Activated CD8-positive, alpha-beta T cell treated with anti-CD3 and anti-CD28 coated beads for 36 hours (primary cell): Measurements from ENCODE around the gene MITF. TPM values are rescaled to one million over a fixed set of nuclear protein-coding genes. Genes with fewer than 3 reads are reported as not detected.

Experiments used
- ATAC-seq: fragments of 200-7000 bp; cut with Tn5 transposase; one replicate; pipeline ENCODE4 v1.10.0; 2021; ENCODE audit warnings: mild to moderate bottlenecking, moderate library complexity
- CTCF ChIA-PET: fragments of 350-600 bp; sonication (Branson Sonifier 250); formaldehyde crosslinking; loops from one replicate; lab custom pipeline; 2021; ENCODE audit warnings: antibody characterized with exemption; lab: Charles Lee
- POLR2A ChIA-PET: fragments of 350-600 bp; sonication (Branson Sonifier 250); formaldehyde crosslinking; loops from one replicate; lab custom pipeline; 2021; ENCODE audit warnings: antibody characterized with exemption; lab: Charles Lee
- DNase-seq: peaks from one replicate; pipeline ENCODE4 v3.0.0-alpha.2; 2020
- H3K27ac Mint-ChIP-seq: one replicate; pipeline ENCODE4 v1.8.0; 2021; ENCODE audit warnings: mild to moderate bottlenecking, mixed read lengths
- H3K27me3 Mint-ChIP-seq: one replicate; pipeline ENCODE4 v1.8.0; 2021; ENCODE audit warnings: mixed read lengths
- H3K36me3 Mint-ChIP-seq: one replicate; pipeline ENCODE4 v1.8.0; 2021; ENCODE audit warnings: low read depth, mixed read lengths
- H3K4me1 Mint-ChIP-seq: one replicate; pipeline ENCODE4 v1.8.0; 2021; ENCODE audit warnings: low read depth, mixed read lengths
- H3K4me3 Mint-ChIP-seq: one replicate; pipeline ENCODE4 v1.8.0; 2021; ENCODE audit warnings: mild to moderate bottlenecking, moderate library complexity, mixed read lengths
- H3K9me3 Mint-ChIP-seq: one replicate; pipeline ENCODE4 v1.8.0; 2021; ENCODE audit warnings: mixed read lengths
- intact Hi-C: fragments of 100-400 bp; cut with micrococcal nuclease; formaldehyde crosslinking; loops from one replicate; pipeline ENCODE4 v1.10.0; 2022
- total RNA-seq, 2 experiments: library from RNA; stranded (reverse); gene quantifications; one replicate each; pipeline ENCODE4 v1.2.3, GENCODE V29; 2021
- TF ChIP-seq, protein P1 (sequence below): fragments of 200-600 bp; IDR thresholded peaks from one replicate; pipeline ENCODE4 v1.8.0; 2022; ENCODE audit warnings: antibody characterized with exemption, mild to moderate bottlenecking

Gene MITF
- total RNA-seq, 2 experiments from 2014 or later, result not detected

- TF ChIP-seq, protein P1, sequence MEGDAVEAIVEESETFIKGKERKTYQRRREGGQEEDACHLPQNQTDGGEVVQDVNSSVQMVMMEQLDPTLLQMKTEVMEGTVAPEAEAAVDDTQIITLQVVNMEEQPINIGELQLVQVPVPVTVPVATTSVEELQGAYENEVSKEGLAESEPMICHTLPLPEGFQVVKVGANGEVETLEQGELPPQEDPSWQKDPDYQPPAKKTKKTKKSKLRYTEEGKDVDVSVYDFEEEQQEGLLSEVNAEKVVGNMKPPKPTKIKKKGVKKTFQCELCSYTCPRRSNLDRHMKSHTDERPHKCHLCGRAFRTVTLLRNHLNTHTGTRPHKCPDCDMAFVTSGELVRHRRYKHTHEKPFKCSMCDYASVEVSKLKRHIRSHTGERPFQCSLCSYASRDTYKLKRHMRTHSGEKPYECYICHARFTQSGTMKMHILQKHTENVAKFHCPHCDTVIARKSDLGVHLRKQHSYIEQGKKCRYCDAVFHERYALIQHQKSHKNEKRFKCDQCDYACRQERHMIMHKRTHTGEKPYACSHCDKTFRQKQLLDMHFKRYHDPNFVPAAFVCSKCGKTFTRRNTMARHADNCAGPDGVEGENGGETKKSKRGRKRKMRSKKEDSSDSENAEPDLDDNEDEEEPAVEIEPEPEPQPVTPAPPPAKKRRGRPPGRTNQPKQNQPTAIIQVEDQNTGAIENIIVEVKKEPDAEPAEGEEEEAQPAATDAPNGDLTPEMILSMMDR, result no peak
- H3K27me3 Mint-ChIP-seq, result no peaks in the 10 kb centered on the region
- H3K4me1 Mint-ChIP-seq, result no peaks in the 10 kb centered on the region
- DNase-seq (no peak), ATAC-seq (no peak)
- no peaks in the 10 kb centered on the region for H3K36me3 Mint-ChIP-seq
- no peaks in the 10 kb centered on the region for H3K9me3 Mint-ChIP-seq
- H3K27ac Mint-ChIP-seq, result no peak overlapping the region
- ChIA-PET CTCF (no interaction called here), POLR2A (no interaction called here)
- intact Hi-C loops, result no loop called here
- H3K4me3 Mint-ChIP-seq, result no peak overlapping the region
Observed at GRCh38 chr3:69755795-69756194, 16.5 kb downstream of the MITF start.

- ChIA-PET POLR2A (interaction anchor here (0.6 kb wide), 1 partner anchor 401 kb away, joined by 3 read pairs; no protein-coding TSS in a partner anchor), CTCF (no interaction called here)
- no peak overlapping the region for H3K4me3 Mint-ChIP-seq
- no peaks in the 10 kb centered on the region for H3K4me1 Mint-ChIP-seq
- intact Hi-C loops, result no loop called here
- ATAC-seq, result no peak
- H3K36me3 Mint-ChIP-seq, result no peaks in the 10 kb centered on the region
- TF ChIP-seq, protein P1, result no peak
- H3K27me3 Mint-ChIP-seq, result peaks cover 2% of the 10 kb centered on the region
- H3K27ac Mint-ChIP-seq, result no peak overlapping the region
- no peaks in the 10 kb centered on the region for H3K9me3 Mint-ChIP-seq
- no peak for DNase-seq
Observed at GRCh38 chr3:69761896-69762767, 22.9 kb downstream of the MITF start.

DNA sequence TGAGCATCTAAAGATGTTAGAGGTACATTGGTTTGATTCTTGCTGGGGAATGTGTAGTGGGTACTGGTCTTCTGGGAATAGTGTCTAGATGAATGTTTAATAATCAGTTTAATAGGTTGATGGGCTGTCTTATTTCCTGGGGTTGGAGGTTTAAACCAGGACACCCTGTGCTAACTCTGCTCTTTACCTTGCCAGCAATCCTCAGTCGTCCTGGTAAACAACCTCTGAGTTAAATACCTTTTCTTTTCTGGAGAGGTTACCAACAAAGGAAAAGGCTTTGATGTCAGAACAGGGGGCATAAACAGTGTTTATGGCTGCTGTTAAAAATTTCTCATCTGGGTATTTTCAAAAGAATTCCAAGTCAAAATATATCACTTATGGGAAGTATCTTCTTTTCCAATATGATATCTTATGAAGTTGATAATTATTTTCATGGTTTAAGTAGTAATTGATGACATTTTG lies 23.5 kb downstream of the MITF start:
- TF ChIP-seq, protein P1, result no peak
- intact Hi-C loops, result no loop called here
- Mint-ChIP-seq H3K9me3 (no peaks in the 10 kb centered on the region), H3K36me3 (no peaks in the 10 kb centered on the region), H3K27ac (no peak overlapping the region), H3K27me3 (peaks cover 2% of the 10 kb centered on the region), H3K4me1 (no peaks in the 10 kb centered on the region), H3K4me3 (no peak overlapping the region)
- DNase-seq (no peak), ATAC-seq (no peak)
- ChIA-PET CTCF (no interaction called here), POLR2A (interaction anchor here (0.6 kb wide), 1 partner anchor 402 kb away, joined by 3 read pairs; no protein-coding TSS in a partner anchor)

GRCh38 chr3:69763458-69763857 lies 24.2 kb downstream of the MITF start:
- Mint-ChIP-seq H3K4me3 (no peak overlapping the region), H3K4me1 (no peaks in the 10 kb centered on the region), H3K36me3 (no peaks in the 10 kb centered on the region), H3K27ac (no peak overlapping the region), H3K27me3 (peaks cover 2% of the 10 kb centered on the region), H3K9me3 (no peaks in the 10 kb centered on the region)
- ChIA-PET POLR2A (no interaction called here), CTCF (no interaction called here)
- TF ChIP-seq, protein P1, result no peak
- DNase-seq (no peak), ATAC-seq (no peak)
- intact Hi-C loops, result no loop called here

DNA sequence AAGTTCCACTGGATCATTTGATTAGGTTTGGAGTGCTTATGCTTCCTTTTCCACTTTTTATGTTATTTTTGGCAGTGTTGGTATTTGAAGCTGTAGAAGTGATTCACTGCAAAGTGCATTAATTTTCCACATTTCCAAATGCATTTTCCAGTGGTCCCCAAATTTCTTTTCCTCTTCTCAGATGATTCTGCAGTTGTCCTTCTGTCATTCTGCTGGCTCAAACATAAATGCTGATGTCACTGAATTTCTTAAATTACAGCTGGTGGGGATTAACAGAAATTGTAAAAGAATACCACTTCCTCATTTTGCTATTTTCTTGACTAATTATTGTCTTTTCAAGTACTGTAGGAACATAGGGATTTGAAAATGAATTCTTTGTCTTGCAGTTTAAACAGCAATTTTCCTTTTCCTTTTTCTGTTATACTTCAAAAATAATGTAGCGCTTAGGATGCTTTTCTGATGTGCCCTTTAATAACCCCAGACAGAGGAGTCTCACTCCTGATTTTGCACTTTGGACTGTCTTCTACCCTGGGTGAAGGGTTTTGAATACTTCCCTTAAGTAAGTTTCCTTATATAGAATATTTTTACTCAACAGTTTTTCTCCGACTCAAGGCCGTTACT lies 25.0 kb downstream of the MITF start:
- H3K4me3 Mint-ChIP-seq, result no peak overlapping the region
- ATAC-seq (no peak), DNase-seq (no peak)
- H3K27ac Mint-ChIP-seq, result no peak overlapping the region
- TF ChIP-seq, protein P1, result no peak
- H3K4me1 Mint-ChIP-seq, result no peaks in the 10 kb centered on the region
- CTCF ChIA-PET, result no interaction called here
- intact Hi-C loops, result no loop called here
- H3K9me3 Mint-ChIP-seq, result no peaks in the 10 kb centered on the region
- POLR2A ChIA-PET, result no interaction called here
- no peaks in the 10 kb centered on the region for H3K36me3 Mint-ChIP-seq
- H3K27me3 Mint-ChIP-seq, result peaks cover 2% of the 10 kb centered on the region
